HepG2 (cell line): ENCODE results near the gene SEC61G.

Source experiments
- CTCF ChIP-seq: sonication (generic); formaldehyde crosslinking; IDR thresholded peaks from 2 replicates; pipeline ENCODE4 v1.5.0; 2020; ENCODE audit warnings: mild to moderate bottlenecking, missing genetic modification reagents, moderate library complexity
- FOXP1 ChIP-seq, 2 experiments: fragments of 450-650 bp in 1 of 2; IDR thresholded peaks; 2 replicates each; pipeline ENCODE4 v1.6.1; 2017 to 2018; ENCODE audit warnings: antibody characterized with exemption in 1 of 2
- POLR2AphosphoS2 ChIP-seq: IDR thresholded peaks from 2 replicates; pipeline ENCODE4 v1.6.1; 2011; ENCODE audit warnings: low read depth, low read length, improper control_type of control experiment
- TCF7L2 ChIP-seq: IDR thresholded peaks from 2 replicates; pipeline ENCODE4 v1.6.1; 2011; ENCODE audit warnings: mild to moderate bottlenecking, low read depth, low read length, moderate library complexity
- ZNF512 ChIP-seq: sonication (generic); formaldehyde crosslinking; IDR thresholded peaks from 2 replicates; pipeline ENCODE4 v1.4.0; 2020; ENCODE audit warnings: mild to moderate bottlenecking, missing genetic modification reagents

- TF ChIP-seq TCF7L2 = no peak
- TF ChIP-seq CTCF = no peak
- TF ChIP-seq ZNF512 (CRISPR knock-in tag) = no peak
- no peak for TF ChIP-seq FOXP1 (IDR thresholded peaks at IDR 0.05)
- TF ChIP-seq FOXP1 (CRISPR knock-in tag; IDR thresholded peaks at IDR 0.05) = no peak
- no peak for TF ChIP-seq POLR2AphosphoS2
These were observed 9.8 kb downstream of the SEC61G start for GRCh38 chr7:54749200-54749599.
